AG04450 (cell line): ENCODE data around the gene CHST11. TPM values are rescaled to one million over a fixed set of nuclear protein-coding genes. Genes with fewer than 3 reads are reported as not detected.

Source experiments
- CTCF ChIA-PET: fragments of 300-600, 350-600 bp; formaldehyde crosslinking; extraction: SDS; loops from one replicate; lab custom pipeline; 2022; ENCODE audit warnings: antibody characterized with exemption, inconsistent platforms; lab: Charles Lee
- POLR2A ChIA-PET: fragments of 350-600 bp; formaldehyde crosslinking; extraction: SDS; loops from one replicate; lab custom pipeline; 2021; ENCODE audit warnings: antibody characterized with exemption, inconsistent platforms; lab: Yijun Ruan, JAX
- DNase-seq: peaks from one replicate; pipeline ENCODE4 v3.0.0-alpha.2; 2011; ENCODE audit warnings: low read depth, low spot score
- H3K27ac ChIP-seq: one replicate; pipeline ENCODE4 v1.5.1; 2012; ENCODE audit warnings: low read depth, low read length, control low read depth
- H3K27me3 ChIP-seq: one replicate; pipeline ENCODE4 v1.6.0; 2012; ENCODE audit warnings: low read length; ENCODE audit not compliant: control insufficient read depth, insufficient read depth
- H3K4me3 ChIP-seq: 2 replicates; pipeline ENCODE4 v1.5.1; 2011; ENCODE audit warnings: mild to moderate bottlenecking, low read depth, low read length, control low read depth
- H3K9me3 ChIP-seq: 2 replicates; pipeline ENCODE4 v1.5.1; 2012; ENCODE audit warnings: low read length; ENCODE audit not compliant: control insufficient read depth, insufficient read depth
- polyA plus RNA-seq: library from polyadenylated mRNA; depleted of rRNA; stranded (reverse); fragments of >200 nt; gene quantifications from 2 replicates; pipeline ENCODE4 v1.2.3, GENCODE V29; 2011
- TF ChIP-seq, protein P1 (sequence below): IDR thresholded peaks from 2 replicates; pipeline ENCODE4 v1.5.1; 2011; ENCODE audit warnings: low read depth, low read length, control low read depth, inconsistent platforms

Gene CHST11
- polyA plus RNA-seq, 1 experiment, result 2.7 TPM

DNA sequence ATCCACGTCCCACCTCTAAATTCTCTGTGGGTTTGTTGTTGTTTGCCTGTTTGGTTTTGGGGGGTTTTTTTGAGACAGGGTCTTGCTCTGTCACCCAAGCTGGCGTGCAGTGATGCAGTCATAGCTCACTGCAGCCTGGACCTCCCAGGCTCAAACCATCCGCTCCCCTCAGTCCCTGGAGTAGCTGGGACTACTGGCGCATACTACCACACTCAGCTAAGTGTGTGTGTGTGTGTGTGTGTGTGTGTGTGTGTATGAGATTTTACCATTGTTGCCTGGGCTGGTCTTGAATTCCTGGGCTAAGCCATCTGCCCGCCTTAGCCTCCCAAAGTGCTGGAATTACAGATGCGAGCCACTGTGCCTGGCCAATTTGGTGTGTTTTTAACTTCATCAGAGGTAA, 265.2 kb downstream of the CHST11 start:
- ChIA-PET POLR2A (no interaction called here), CTCF (no interaction called here)
- no peaks in the 10 kb centered on the region for H3K9me3 ChIP-seq
- no peak for DNase-seq
- H3K4me3 ChIP-seq, result no peak overlapping the region
- TF ChIP-seq, protein P1, sequence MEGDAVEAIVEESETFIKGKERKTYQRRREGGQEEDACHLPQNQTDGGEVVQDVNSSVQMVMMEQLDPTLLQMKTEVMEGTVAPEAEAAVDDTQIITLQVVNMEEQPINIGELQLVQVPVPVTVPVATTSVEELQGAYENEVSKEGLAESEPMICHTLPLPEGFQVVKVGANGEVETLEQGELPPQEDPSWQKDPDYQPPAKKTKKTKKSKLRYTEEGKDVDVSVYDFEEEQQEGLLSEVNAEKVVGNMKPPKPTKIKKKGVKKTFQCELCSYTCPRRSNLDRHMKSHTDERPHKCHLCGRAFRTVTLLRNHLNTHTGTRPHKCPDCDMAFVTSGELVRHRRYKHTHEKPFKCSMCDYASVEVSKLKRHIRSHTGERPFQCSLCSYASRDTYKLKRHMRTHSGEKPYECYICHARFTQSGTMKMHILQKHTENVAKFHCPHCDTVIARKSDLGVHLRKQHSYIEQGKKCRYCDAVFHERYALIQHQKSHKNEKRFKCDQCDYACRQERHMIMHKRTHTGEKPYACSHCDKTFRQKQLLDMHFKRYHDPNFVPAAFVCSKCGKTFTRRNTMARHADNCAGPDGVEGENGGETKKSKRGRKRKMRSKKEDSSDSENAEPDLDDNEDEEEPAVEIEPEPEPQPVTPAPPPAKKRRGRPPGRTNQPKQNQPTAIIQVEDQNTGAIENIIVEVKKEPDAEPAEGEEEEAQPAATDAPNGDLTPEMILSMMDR, result no peak
- H3K27ac ChIP-seq, result no peak overlapping the region
- no peaks in the 10 kb centered on the region for H3K27me3 ChIP-seq

DNA sequence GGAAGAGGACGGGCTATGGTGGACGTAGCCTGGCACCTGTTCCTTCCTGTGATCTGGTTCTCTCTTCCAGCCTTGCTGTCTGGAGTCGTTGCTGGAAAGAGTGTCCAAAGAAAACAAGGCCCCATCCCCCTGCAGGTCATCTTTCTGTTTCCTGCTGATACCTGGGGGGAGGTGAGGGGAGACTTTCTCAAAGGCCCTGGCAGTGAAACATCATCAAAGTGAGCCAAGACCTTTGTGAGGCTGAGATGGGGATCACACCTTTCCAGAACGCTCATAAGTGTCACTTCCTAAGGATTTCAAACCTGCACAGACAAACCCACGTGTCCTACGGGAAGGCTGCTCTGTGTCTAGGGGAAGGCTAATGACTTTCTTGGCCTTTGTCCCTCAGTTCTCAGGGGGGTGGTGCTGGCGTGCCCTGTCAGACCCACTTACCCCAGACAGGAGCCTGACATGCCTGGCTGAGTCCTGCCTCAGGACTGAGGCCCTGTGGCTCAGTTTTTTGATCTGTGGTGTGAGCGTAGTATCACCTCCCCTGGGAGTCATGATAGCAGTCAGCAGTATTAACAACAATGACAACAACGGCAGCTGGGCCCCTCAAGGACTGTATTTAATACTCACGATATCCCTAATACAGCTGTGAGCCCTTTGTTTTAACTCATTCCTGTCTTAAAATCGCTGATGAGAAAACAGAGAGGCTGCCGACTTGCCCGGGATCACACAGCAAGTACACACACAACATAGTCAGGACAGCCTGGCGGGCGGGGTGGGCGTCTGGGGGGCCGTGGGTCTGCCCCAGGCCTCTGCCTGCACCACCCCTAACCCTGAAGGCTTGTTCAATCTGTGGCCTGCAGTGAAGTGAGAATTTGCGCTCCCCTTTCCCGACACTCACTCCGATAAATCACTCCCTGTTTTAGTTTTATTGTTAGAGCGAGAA, 266.1 kb downstream of the CHST11 start:
- no peak for DNase-seq
- Histone ChIP-seq H3K27me3 (no peaks in the 10 kb centered on the region), H3K9me3 (no peaks in the 10 kb centered on the region), H3K4me3 (no peak overlapping the region), H3K27ac (peak overlapping the region; percentile 4)
- TF ChIP-seq, protein P1, result no peak
- ChIA-PET POLR2A (no interaction called here), CTCF (no interaction called here)

DNA sequence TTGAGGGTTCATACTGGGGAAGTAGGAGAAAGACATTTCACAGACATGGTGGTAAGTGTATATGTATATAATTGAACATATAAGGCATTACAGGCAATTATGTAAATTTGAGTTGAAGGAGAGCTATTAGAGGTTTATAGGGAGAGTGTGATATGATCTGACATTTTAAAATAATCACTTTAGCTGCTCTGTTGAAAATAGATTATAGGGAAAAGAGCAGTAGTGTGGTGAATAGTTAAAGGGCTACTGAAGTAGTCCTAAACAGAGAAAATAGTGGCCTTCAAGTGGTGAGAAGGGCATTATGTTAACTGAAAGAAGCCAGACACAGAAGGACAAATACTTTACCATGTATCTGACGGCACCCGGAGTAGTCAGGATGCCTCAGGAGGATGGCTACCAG, 267.1 kb downstream of the CHST11 start:
- H3K4me3 ChIP-seq, result no peak overlapping the region
- no peaks in the 10 kb centered on the region for H3K9me3 ChIP-seq
- ChIA-PET CTCF (interaction anchor here (0.6 kb wide), 1 partner anchor 26 kb away, joined by 3 read pairs; no protein-coding TSS in a partner anchor), POLR2A (no interaction called here)
- no peaks in the 10 kb centered on the region for H3K27me3 ChIP-seq
- no peak overlapping the region for H3K27ac ChIP-seq
- TF ChIP-seq, protein P1, result no peak
- no peak for DNase-seq

DNA sequence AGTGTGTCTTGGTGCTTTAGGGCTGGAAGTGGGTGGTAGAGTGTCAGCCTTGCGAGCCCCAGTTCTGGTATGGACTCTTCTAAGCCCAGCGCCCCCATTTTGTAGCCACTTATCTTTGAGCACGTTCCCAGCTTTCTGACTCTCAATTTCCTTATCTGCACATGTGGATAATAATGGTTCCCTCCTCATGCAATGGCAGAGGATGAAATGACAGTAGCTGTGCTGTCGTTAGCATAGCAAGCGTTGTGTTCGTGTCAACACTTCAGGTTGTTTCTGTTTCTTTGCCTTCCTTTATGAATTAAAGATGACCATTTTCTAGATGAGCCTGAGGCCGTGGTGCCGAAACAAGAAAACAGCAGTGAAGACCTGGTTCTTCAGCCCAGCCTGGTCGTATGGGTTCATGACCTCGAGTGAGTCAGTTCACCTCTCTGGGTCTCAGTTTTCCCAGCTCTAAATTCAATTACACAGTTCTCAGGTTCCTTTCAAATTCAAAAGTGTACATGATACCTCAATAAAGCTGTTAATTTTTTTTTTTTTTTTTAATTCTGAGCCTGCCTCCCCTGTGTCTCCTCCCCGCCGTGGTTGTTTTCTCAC, 268.3 kb downstream of the CHST11 start:
- DNase-seq, result no peak
- TF ChIP-seq, protein P1, result no peak
- H3K27me3 ChIP-seq, result no peaks in the 10 kb centered on the region
- no peak overlapping the region for H3K4me3 ChIP-seq
- no peaks in the 10 kb centered on the region for H3K9me3 ChIP-seq
- CTCF ChIA-PET, result no interaction called here
- no peak overlapping the region for H3K27ac ChIP-seq
- POLR2A ChIA-PET, result no interaction called here

DNA sequence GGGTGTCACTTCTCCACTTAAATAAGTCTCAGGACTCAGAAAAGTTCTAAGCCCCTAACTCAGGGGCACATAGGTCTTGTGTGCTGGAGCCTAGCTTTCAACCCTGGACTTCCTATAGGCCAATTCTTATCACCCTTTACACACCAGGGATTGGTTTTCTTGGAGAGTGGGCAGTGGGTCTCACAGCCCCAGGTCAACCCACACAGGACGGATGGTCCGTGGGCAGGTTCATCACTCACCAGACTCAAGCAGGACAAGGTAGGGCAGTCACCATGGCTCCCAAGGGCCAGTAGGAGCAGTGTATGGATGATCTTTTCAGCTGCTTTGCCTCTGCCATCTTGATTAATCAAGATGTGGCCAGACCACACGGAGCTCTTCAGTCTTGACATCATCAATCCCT, 268.9 kb downstream of the CHST11 start:
- no peak overlapping the region for H3K27ac ChIP-seq
- H3K27me3 ChIP-seq, result peaks cover 3% of the 10 kb centered on the region
- ChIA-PET CTCF (no interaction called here), POLR2A (no interaction called here)
- DNase-seq, result no peak
- H3K9me3 ChIP-seq, result no peaks in the 10 kb centered on the region
- no peak overlapping the region for H3K4me3 ChIP-seq
- TF ChIP-seq, protein P1, result no peak
